Peyer's patch (tissue), 4 donors: Measurements from ENCODE around the gene TEX35.

Experiments
- CTCF ChIP-seq, 6 experiments: fragments of 450-650 bp in 4 of 6; fragments of 200-600 bp in 2 of 6; sonication (generic) in 1 of 6; IDR thresholded peaks; one replicate each; pipeline ENCODE4 v1.5.1; 2017 to 2019; ENCODE audit warnings: antibody characterized with exemption in 6 of 6, mild to moderate bottlenecking in 3 of 6, moderate library complexity in 1 of 6
- POLR2A ChIP-seq, 2 donors: fragments of 450-650 bp; IDR thresholded peaks; one replicate each; pipeline ENCODE4 v1.5.1; 2017; ENCODE audit warnings: antibody characterized with exemption in 2 of 2, mild to moderate bottlenecking in 2 of 2, moderate library complexity in 2 of 2

GRCh38 chr1:178506177-178506576 is 6.7 kb upstream of the TEX35 start:
- no peak for TF ChIP-seq CTCF (IDR thresholded peaks at IDR 0.05)
- no peak for TF ChIP-seq POLR2A (IDR thresholded peaks at IDR 0.05)
